GM12892 (cell line): ENCODE results near the gene SCAF11.

Experiments used
- POLR2A ChIP-seq: IDR thresholded peaks from 2 replicates; pipeline ENCODE4 v1.6.1; 2011; ENCODE audit warnings: low read depth, low read length, control low read depth
- POLR2AphosphoS5 ChIP-seq: IDR thresholded peaks from 2 replicates; pipeline ENCODE4 v1.6.1; 2011; ENCODE audit warnings: low read depth, low read length, control low read depth

GRCh38 chr12:45975506-45975905 lies 14.9 kb downstream of the SCAF11 start:
- TF ChIP-seq POLR2A (no peak), POLR2AphosphoS5 (no peak)
